ENCODE measurements around the gene SORCS1.

DNA sequence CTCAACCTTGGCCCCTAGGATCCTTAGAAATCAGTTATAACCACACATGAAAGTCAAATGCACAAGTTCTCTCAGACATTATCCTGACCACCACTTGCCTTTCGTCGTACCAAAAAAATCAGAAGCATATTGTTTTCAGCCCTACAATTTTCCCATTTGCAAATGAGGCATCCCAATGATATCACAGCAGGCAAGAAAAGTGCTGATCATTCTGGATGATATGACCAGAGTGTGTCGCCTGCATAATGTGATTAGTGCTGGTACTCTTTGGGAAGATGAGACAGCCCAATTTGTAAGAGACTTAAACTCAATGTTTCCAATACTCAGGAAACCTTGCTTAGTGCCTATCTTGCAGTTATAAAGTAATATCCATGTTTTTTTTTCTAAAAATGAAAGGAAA lies 168.0 kb downstream of the SORCS1 start:
- TF ChIP-seq, protein P1, sequence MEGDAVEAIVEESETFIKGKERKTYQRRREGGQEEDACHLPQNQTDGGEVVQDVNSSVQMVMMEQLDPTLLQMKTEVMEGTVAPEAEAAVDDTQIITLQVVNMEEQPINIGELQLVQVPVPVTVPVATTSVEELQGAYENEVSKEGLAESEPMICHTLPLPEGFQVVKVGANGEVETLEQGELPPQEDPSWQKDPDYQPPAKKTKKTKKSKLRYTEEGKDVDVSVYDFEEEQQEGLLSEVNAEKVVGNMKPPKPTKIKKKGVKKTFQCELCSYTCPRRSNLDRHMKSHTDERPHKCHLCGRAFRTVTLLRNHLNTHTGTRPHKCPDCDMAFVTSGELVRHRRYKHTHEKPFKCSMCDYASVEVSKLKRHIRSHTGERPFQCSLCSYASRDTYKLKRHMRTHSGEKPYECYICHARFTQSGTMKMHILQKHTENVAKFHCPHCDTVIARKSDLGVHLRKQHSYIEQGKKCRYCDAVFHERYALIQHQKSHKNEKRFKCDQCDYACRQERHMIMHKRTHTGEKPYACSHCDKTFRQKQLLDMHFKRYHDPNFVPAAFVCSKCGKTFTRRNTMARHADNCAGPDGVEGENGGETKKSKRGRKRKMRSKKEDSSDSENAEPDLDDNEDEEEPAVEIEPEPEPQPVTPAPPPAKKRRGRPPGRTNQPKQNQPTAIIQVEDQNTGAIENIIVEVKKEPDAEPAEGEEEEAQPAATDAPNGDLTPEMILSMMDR (IDR thresholded peaks at IDR 0.05), result no peak
- TF ChIP-seq, protein P2, sequence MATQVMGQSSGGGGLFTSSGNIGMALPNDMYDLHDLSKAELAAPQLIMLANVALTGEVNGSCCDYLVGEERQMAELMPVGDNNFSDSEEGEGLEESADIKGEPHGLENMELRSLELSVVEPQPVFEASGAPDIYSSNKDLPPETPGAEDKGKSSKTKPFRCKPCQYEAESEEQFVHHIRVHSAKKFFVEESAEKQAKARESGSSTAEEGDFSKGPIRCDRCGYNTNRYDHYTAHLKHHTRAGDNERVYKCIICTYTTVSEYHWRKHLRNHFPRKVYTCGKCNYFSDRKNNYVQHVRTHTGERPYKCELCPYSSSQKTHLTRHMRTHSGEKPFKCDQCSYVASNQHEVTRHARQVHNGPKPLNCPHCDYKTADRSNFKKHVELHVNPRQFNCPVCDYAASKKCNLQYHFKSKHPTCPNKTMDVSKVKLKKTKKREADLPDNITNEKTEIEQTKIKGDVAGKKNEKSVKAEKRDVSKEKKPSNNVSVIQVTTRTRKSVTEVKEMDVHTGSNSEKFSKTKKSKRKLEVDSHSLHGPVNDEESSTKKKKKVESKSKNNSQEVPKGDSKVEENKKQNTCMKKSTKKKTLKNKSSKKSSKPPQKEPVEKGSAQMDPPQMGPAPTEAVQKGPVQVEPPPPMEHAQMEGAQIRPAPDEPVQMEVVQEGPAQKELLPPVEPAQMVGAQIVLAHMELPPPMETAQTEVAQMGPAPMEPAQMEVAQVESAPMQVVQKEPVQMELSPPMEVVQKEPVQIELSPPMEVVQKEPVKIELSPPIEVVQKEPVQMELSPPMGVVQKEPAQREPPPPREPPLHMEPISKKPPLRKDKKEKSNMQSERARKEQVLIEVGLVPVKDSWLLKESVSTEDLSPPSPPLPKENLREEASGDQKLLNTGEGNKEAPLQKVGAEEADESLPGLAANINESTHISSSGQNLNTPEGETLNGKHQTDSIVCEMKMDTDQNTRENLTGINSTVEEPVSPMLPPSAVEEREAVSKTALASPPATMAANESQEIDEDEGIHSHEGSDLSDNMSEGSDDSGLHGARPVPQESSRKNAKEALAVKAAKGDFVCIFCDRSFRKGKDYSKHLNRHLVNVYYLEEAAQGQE (IDR thresholded peaks at IDR 0.05; ENCODE audit: low read depth, low read length), result no peak
- TF ChIP-seq, protein P3, sequence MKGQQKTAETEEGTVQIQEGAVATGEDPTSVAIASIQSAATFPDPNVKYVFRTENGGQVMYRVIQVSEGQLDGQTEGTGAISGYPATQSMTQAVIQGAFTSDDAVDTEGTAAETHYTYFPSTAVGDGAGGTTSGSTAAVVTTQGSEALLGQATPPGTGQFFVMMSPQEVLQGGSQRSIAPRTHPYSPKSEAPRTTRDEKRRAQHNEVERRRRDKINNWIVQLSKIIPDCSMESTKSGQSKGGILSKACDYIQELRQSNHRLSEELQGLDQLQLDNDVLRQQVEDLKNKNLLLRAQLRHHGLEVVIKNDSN (IDR thresholded peaks at IDR 0.05; ENCODE audit: borderline replicate concordance, low read depth), result no peak
- TF ChIP-seq EZH2phosphoT487 (IDR thresholded peaks at IDR 0.05; ENCODE audit: borderline replicate concordance, low read depth) (no peak), POLR2AphosphoS5 (IDR thresholded peaks at IDR 0.05; ENCODE audit: low read depth, low read length) (no peak), CHD2 (IDR thresholded peaks at IDR 0.05; ENCODE audit: low read length, partially characterized antibody) (no peak), NFIC (IDR thresholded peaks at IDR 0.05; ENCODE audit: borderline replicate concordance) (no peak), FOXM1 (IDR thresholded peaks at IDR 0.05; ENCODE audit: low read depth) (no peak), SIN3A (IDR thresholded peaks at IDR 0.05; ENCODE audit: borderline replicate concordance, low read depth, low read length) (no peak), MAX (IDR thresholded peaks at IDR 0.05; ENCODE audit: low read depth) (no peak), MXI1 (IDR thresholded peaks at IDR 0.05; ENCODE audit: low read depth, low read length) (peak; percentile 52; the same call in 1 of the 2 replicates), TCF12 (IDR thresholded peaks at IDR 0.05) (no peak)
